Nephron (organoid): ENCODE data around the gene MACROD2.

Source experiments
- H3K27ac Mint-ChIP-seq, 3 experiments: 2 replicates each; pipeline ENCODE4 v1.8.0; 2020; ENCODE audit warnings: mixed read lengths in 3 of 3, mild to moderate bottlenecking in 2 of 3, moderate library complexity in 1 of 3
- H3K27me3 Mint-ChIP-seq: 2 replicates; pipeline ENCODE4 v1.8.0; 2021; ENCODE audit warnings: low read depth, mild to moderate bottlenecking, moderate library complexity, mixed read lengths
- H3K36me3 Mint-ChIP-seq: 2 replicates; pipeline ENCODE4 v1.8.0; 2020; ENCODE audit warnings: low read depth, mixed read lengths
- H3K4me1 Mint-ChIP-seq: 2 replicates; pipeline ENCODE4 v1.8.0; 2020; ENCODE audit warnings: mixed read lengths
- H3K4me3 Mint-ChIP-seq, 3 experiments: 2 replicates each; pipeline ENCODE4 v1.8.0; 2020; ENCODE audit warnings: mild to moderate bottlenecking in 3 of 3, mixed read lengths in 3 of 3, moderate library complexity in 2 of 3
- H3K9me3 Mint-ChIP-seq: 2 replicates; pipeline ENCODE4 v1.8.0; 2020; ENCODE audit warnings: mixed read lengths
- TF ChIP-seq, protein P1 (sequence below), 3 experiments: fragments of 200-600 bp; sonication (generic); IDR thresholded peaks; one replicate each; pipeline ENCODE4 v1.5.0; 2021; ENCODE audit warnings: antibody characterized with exemption in 3 of 3; ENCODE audit not compliant: unreplicated experiment in 3 of 3

The MACROD2 gene

GRCh38 chr20:14826543-14827313, 831.4 kb downstream of the MACROD2 start:
- no peaks in the 10 kb centered on the region for H3K36me3 Mint-ChIP-seq
- no peaks in the 10 kb centered on the region for H3K27me3 Mint-ChIP-seq
- TF ChIP-seq, protein P1, sequence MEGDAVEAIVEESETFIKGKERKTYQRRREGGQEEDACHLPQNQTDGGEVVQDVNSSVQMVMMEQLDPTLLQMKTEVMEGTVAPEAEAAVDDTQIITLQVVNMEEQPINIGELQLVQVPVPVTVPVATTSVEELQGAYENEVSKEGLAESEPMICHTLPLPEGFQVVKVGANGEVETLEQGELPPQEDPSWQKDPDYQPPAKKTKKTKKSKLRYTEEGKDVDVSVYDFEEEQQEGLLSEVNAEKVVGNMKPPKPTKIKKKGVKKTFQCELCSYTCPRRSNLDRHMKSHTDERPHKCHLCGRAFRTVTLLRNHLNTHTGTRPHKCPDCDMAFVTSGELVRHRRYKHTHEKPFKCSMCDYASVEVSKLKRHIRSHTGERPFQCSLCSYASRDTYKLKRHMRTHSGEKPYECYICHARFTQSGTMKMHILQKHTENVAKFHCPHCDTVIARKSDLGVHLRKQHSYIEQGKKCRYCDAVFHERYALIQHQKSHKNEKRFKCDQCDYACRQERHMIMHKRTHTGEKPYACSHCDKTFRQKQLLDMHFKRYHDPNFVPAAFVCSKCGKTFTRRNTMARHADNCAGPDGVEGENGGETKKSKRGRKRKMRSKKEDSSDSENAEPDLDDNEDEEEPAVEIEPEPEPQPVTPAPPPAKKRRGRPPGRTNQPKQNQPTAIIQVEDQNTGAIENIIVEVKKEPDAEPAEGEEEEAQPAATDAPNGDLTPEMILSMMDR (IDR thresholded peaks at IDR 0.05; ENCODE audit: unreplicated experiment in 3 of 3): no peak
- H3K4me1 Mint-ChIP-seq: no peaks in the 10 kb centered on the region
- H3K4me3 Mint-ChIP-seq: no peak overlapping the region
- no peak overlapping the region for H3K27ac Mint-ChIP-seq
- no peaks in the 10 kb centered on the region for H3K9me3 Mint-ChIP-seq

GRCh38 chr20:14828459-14828858, 833.1 kb downstream of the MACROD2 start:
- Mint-ChIP-seq H3K4me3 (no peak overlapping the region), H3K27ac (no peak overlapping the region), H3K36me3 (no peaks in the 10 kb centered on the region), H3K4me1 (no peaks in the 10 kb centered on the region), H3K27me3 (peaks cover 10% of the 10 kb centered on the region), H3K9me3 (no peaks in the 10 kb centered on the region)
- TF ChIP-seq, protein P1 (IDR thresholded peaks at IDR 0.05; ENCODE audit: unreplicated experiment in 3 of 3): no peak

DNA sequence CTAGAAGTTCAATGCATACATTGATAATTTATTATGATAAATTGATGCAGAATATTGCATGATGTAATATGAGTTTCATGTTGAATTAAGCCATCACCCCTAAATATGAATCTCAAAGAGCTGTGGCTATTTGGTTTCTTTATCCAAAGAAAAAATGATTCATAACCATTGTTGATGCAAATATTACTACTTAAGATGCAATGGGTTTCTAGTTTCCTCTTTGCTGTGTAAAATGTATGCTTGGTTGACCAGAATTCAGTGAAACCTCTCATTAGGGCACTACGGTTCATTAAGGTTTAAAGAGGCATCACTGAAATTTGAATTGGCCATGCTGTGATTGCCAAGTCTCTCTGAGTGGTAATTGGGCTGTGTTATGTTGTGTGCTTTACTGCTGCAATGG, 834.6 kb downstream of the MACROD2 start:
- H3K27me3 Mint-ChIP-seq: peaks cover 10% of the 10 kb centered on the region
- H3K9me3 Mint-ChIP-seq: no peaks in the 10 kb centered on the region
- H3K4me3 Mint-ChIP-seq: no peak overlapping the region
- TF ChIP-seq, protein P1 (IDR thresholded peaks at IDR 0.05; ENCODE audit: unreplicated experiment in 3 of 3): no peak
- H3K36me3 Mint-ChIP-seq: no peaks in the 10 kb centered on the region
- H3K27ac Mint-ChIP-seq: no peak overlapping the region
- no peaks in the 10 kb centered on the region for H3K4me1 Mint-ChIP-seq

DNA sequence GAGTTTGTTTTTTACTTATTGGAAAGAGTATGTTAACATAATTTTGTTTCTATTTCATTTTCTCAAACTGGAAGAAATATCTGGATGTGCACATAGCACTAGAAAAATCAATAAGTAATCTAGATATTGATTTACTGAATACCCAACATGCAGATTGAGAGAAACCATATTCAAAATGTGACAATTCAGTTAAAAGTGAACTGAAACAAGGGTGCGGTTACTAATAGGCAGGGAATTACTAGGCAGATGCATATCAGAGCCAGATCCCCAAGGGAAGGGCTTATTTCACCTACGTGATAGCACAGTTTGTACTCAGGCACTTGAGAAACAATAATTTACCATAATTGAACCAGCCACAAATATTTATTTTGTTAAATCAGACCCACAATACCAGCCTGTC, 835.1 kb downstream of the MACROD2 start:
- Mint-ChIP-seq H3K27ac (no peak overlapping the region), H3K27me3 (peaks cover 10% of the 10 kb centered on the region), H3K36me3 (no peaks in the 10 kb centered on the region)

GRCh38 chr20:14830899-14831298, 835.6 kb downstream of the MACROD2 start:
- Mint-ChIP-seq H3K4me1 (no peaks in the 10 kb centered on the region), H3K9me3 (no peaks in the 10 kb centered on the region), H3K27me3 (peaks cover 10% of the 10 kb centered on the region), H3K4me3 (no peak overlapping the region), H3K27ac (no peak overlapping the region), H3K36me3 (no peaks in the 10 kb centered on the region)
- TF ChIP-seq, protein P1 (IDR thresholded peaks at IDR 0.05; ENCODE audit: unreplicated experiment in 3 of 3): no peak

More for the DNA sequence above, 835.1 kb downstream of the MACROD2 start:
- H3K9me3 Mint-ChIP-seq: no peaks in the 10 kb centered on the region
- TF ChIP-seq, protein P1 (IDR thresholded peaks at IDR 0.05; ENCODE audit: unreplicated experiment in 3 of 3): no peak
- H3K4me3 Mint-ChIP-seq: no peak overlapping the region
- no peaks in the 10 kb centered on the region for H3K4me1 Mint-ChIP-seq

- Mint-ChIP-seq H3K36me3 (no peaks in the 10 kb centered on the region), H3K4me3 (no peak overlapping the region), H3K9me3 (no peaks in the 10 kb centered on the region), H3K27ac (no peak overlapping the region), H3K4me1 (no peaks in the 10 kb centered on the region), H3K27me3 (peaks cover 10% of the 10 kb centered on the region)
- TF ChIP-seq, protein P1 (IDR thresholded peaks at IDR 0.05; ENCODE audit: unreplicated experiment in 3 of 3): no peak
Measured at GRCh38 chr20:14832630-14833029, 837.3 kb downstream of the MACROD2 start.
